Breast epithelium (tissue), 4 donors: ENCODE measurements around the gene CBLB. TPM values are rescaled to one million over a fixed set of nuclear protein-coding genes. Genes with fewer than 3 reads are reported as not detected.

ENCODE experiments used
- DNase-seq, 2 donors: peaks; one replicate each; pipeline ENCODE4 v3.0.0-alpha.2; 2019; ENCODE audit warnings: low spot score in 2 of 2
- H3K27ac ChIP-seq, 2 donors: fragments of 200-600 bp; sonication (generic) in 1 of 2; one replicate each; pipeline ENCODE4 v1.5.1; 2016 to 2019; ENCODE audit warnings: mild to moderate bottlenecking in 1 of 2
- H3K27me3 ChIP-seq, 2 donors: fragments of 200-600 bp; sonication (generic) in 1 of 2; one replicate each; pipeline versions ENCODE4 v1.5.1 to v1.6.0; 2017 to 2019; ENCODE audit warnings: control low read depth in 1 of 2, mild to moderate bottlenecking in 1 of 2
- H3K36me3 ChIP-seq: fragments of 200-600 bp; one replicate; pipeline ENCODE4 v1.5.1; 2019
- H3K4me1 ChIP-seq, 2 donors: fragments of 200-600 bp; sonication (generic); one replicate each; pipeline ENCODE4 v1.5.1; 2016 to 2019; ENCODE audit warnings: control low read depth in 1 of 2
- H3K4me3 ChIP-seq, 3 donors: fragments of 200-600 bp; sonication (generic); 1 replicate in 2 of 3; 2 replicates in 1 of 3; pipeline ENCODE4 v1.5.1; 2016 to 2019; ENCODE audit warnings: mild to moderate bottlenecking in 3 of 3, moderate library complexity in 2 of 3
- H3K9me3 ChIP-seq, 2 donors: fragments of 200-600 bp; sonication (generic) in 1 of 2; one replicate each; pipeline ENCODE4 v1.5.1; 2016 to 2019; ENCODE audit warnings: control low read depth in 1 of 2
- POLR2A ChIP-seq: fragments of 450-650 bp; IDR thresholded peaks from one replicate; pipeline ENCODE4 v1.6.1; 2016; ENCODE audit warnings: antibody characterized with exemption, mild to moderate bottlenecking, moderate library complexity
- POLR2AphosphoS5 ChIP-seq, 3 donors: sonication (generic); formaldehyde crosslinking; IDR thresholded peaks; one replicate each; pipeline ENCODE4 v1.6.1; 2017; ENCODE audit warnings: antibody characterized with exemption in 3 of 3
- intact Hi-C: fragments of 100-400 bp; cut with DNase I; formaldehyde crosslinking; loops from one replicate; pipeline ENCODE4 v1.15.1; 2023; ENCODE audit warnings: low total_unique reads
- total RNA-seq, 3 donors: library from RNA; depleted of rRNA; stranded (reverse); fragments of >200 nt; gene quantifications; one replicate each; pipeline ENCODE4 v1.1.0, GENCODE V29; 2016
- TF ChIP-seq, protein P1 (sequence below), 3 donors: fragments of 450-650 bp; IDR thresholded peaks; one replicate each; pipeline ENCODE4 v1.5.1; 2016 to 2017; ENCODE audit warnings: antibody characterized with exemption in 3 of 3, mild to moderate bottlenecking in 3 of 3, moderate library complexity in 3 of 3

CBLB gene
- total RNA-seq, 3 donors from 2014 or later, result 57.7 to 107 (median 70.8) TPM

DNA sequence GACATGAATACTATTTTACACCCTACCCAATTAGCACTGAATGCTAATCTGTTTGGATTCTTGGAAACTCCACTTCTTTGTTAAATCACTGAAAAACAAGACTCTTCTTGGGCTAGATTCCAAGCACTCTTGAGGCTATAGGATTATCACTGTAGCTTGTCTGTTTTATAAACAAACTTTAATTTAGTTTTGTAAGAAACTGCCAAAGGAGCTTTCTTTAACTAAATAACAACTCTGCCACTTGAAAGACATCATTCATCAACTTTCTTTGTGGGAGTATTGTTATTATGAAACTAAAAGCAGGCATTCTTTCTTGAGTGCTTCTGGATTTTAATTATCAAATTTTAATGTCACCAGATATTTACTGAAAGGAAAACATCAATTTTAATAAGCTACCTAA, 24.1 kb downstream of the CBLB start:
- DNase-seq, result no peak
- Histone ChIP-seq H3K4me3 (no peak overlapping the region), H3K27ac (no peak overlapping the region), H3K4me1 (no peaks in the 10 kb centered on the region), H3K9me3 (no peaks in the 10 kb centered on the region), H3K36me3 (no peaks in the 10 kb centered on the region), H3K27me3 (no peaks in the 10 kb centered on the region)
- TF ChIP-seq POLR2A, result no peak
- no peak for TF ChIP-seq POLR2AphosphoS5 (IDR thresholded peaks at IDR 0.05)
- TF ChIP-seq, protein P1, sequence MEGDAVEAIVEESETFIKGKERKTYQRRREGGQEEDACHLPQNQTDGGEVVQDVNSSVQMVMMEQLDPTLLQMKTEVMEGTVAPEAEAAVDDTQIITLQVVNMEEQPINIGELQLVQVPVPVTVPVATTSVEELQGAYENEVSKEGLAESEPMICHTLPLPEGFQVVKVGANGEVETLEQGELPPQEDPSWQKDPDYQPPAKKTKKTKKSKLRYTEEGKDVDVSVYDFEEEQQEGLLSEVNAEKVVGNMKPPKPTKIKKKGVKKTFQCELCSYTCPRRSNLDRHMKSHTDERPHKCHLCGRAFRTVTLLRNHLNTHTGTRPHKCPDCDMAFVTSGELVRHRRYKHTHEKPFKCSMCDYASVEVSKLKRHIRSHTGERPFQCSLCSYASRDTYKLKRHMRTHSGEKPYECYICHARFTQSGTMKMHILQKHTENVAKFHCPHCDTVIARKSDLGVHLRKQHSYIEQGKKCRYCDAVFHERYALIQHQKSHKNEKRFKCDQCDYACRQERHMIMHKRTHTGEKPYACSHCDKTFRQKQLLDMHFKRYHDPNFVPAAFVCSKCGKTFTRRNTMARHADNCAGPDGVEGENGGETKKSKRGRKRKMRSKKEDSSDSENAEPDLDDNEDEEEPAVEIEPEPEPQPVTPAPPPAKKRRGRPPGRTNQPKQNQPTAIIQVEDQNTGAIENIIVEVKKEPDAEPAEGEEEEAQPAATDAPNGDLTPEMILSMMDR (IDR thresholded peaks at IDR 0.05), result no peak
- intact Hi-C loops, result no loop called here

DNA sequence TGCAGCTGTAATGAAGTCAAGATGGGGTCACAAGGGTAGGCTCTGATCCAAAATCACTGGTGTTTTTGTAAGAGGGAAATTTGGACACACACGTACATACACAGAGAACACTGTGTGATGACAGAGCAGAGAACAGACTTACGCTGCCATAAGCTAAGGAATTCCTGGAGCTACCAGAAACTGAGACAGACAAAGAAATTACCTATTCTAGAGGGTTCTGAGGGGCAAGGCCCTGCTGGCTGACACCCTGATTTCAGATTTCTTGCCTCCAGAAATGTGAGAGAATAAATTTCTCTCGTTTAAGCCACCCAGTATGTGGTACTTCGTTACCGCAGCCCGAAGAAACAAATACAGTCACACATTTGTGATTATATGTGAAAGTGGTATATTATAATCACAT, 24.8 kb downstream of the CBLB start:
- Histone ChIP-seq H3K27me3 (no peaks in the 10 kb centered on the region), H3K27ac (no peak overlapping the region), H3K4me1 (no peaks in the 10 kb centered on the region), H3K9me3 (no peaks in the 10 kb centered on the region), H3K4me3 (no peak overlapping the region), H3K36me3 (no peaks in the 10 kb centered on the region)
- DNase-seq, result no peak
- intact Hi-C loops, result no loop called here
- TF ChIP-seq, protein P1 (IDR thresholded peaks at IDR 0.05), result no peak
- TF ChIP-seq POLR2A, result no peak
- no peak for TF ChIP-seq POLR2AphosphoS5 (IDR thresholded peaks at IDR 0.05)

DNA sequence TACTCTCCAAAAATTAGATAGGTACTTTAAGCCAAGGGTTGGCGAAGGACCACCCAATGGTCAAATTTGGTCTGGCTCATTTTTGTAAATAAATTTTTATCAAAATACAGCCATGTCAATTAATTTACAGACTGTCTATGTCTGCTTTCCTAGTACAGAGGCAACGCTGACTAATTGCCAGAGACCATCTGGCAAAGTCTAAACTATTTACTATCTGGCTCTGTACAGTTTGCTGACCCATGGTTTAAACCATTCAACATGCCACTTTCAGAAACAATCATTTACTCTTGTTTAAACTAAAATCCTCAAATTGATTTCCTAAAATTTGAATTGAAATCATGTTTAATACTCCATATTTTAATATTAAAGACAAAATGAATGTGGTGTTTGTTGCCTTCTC, 25.9 kb downstream of the CBLB start:
- H3K36me3 ChIP-seq, result no peaks in the 10 kb centered on the region
- H3K9me3 ChIP-seq, result no peaks in the 10 kb centered on the region
- no peak for DNase-seq
- H3K27ac ChIP-seq, result no peak overlapping the region
- no peak overlapping the region for H3K4me3 ChIP-seq
- no peaks in the 10 kb centered on the region for H3K27me3 ChIP-seq
- no peaks in the 10 kb centered on the region for H3K4me1 ChIP-seq
- intact Hi-C loops, result no loop called here
- TF ChIP-seq POLR2A (no peak), POLR2AphosphoS5 (IDR thresholded peaks at IDR 0.05) (no peak)
- TF ChIP-seq, protein P1 (IDR thresholded peaks at IDR 0.05), result no peak

DNA sequence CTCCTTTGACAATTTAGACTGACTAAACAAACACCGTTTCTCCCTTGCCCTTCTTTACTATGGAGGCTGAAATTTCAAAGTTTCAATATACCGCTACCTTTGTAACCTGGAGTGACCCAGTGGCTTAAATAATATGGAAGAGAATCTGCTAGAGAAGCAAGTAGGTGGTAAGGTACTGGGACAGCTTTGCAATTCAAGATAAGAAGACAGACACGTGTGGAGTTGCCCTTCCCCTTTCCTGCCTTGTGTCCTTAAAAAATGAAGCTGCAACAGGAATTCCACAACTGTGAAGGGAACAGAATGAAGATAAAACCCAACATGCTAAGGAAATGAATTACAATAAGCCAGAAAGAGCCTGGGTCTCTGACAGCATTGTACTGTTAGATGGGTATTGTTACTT, 26.4 kb downstream of the CBLB start:
- no peaks in the 10 kb centered on the region for H3K36me3 ChIP-seq
- H3K4me3 ChIP-seq, result no peak overlapping the region
- DNase-seq, result no peak
- H3K4me1 ChIP-seq, result no peaks in the 10 kb centered on the region
- intact Hi-C loops, result no loop called here
- TF ChIP-seq, protein P1 (IDR thresholded peaks at IDR 0.05), result no peak
- TF ChIP-seq POLR2AphosphoS5 (IDR thresholded peaks at IDR 0.05), result no peak
- TF ChIP-seq POLR2A, result no peak
- H3K9me3 ChIP-seq, result no peaks in the 10 kb centered on the region
- no peaks in the 10 kb centered on the region for H3K27me3 ChIP-seq
- H3K27ac ChIP-seq, result no peak overlapping the region

DNA sequence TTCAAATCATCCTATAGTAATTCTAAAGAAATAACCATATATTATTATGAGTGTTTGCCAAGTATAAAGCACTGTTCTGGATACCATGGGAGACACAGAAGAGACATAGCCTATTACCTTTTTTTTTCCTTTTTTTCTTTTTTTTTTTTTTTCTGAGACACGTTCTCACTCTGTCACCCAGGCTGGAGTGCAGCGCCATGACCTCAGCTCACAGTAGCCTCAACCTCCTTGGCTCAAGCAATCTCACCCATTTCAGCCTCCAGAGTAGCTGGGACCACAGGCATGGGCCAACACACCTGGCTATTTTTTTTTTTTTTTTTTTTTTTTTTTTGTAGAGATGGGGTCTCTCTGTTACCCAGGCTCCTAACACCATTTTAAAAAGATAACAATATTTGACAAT, 30.9 kb downstream of the CBLB start:
- TF ChIP-seq POLR2AphosphoS5 (IDR thresholded peaks at IDR 0.05), result no peak
- Histone ChIP-seq H3K9me3 (no peaks in the 10 kb centered on the region), H3K36me3 (no peaks in the 10 kb centered on the region), H3K27me3 (no peaks in the 10 kb centered on the region), H3K27ac (no peak overlapping the region), H3K4me1 (no peaks in the 10 kb centered on the region), H3K4me3 (no peak overlapping the region)
- no peak for DNase-seq
- intact Hi-C loops, result no loop called here

DNA sequence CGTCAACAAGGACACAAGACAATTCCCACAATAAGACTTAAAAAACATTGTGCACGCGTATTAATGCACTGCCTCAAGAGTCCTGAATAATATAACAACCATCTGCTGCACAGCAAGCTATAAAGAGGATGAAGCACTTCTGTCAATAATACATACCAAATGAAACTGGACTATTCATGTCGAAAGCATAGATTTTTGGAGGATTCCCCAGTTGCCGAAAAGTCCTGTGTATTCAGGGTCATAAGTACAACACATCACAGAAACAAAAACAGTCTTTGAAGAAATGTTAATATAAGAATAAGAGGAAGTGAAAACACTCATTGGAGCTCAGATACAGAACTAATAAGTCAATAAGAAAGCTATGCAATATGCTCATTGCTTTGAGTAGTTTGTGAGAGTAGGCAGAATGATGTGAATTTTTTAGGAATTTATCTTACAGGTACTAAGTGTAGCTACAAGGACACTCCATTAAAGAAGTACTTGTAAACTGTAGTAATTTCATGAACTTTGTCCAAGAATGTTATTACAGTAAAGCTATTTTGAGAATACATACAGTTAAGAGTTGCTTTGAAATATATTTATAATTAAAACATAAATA, 31.6 kb downstream of the CBLB start:
- intact Hi-C loops, result no loop called here
- Histone ChIP-seq H3K36me3 (no peaks in the 10 kb centered on the region), H3K4me1 (no peaks in the 10 kb centered on the region), H3K9me3 (no peaks in the 10 kb centered on the region), H3K4me3 (no peak overlapping the region), H3K27me3 (no peaks in the 10 kb centered on the region), H3K27ac (peak overlapping the region in 1 of 2 donors; percentile 8)
- DNase-seq, result no peak
- no peak for TF ChIP-seq POLR2AphosphoS5 (IDR thresholded peaks at IDR 0.05)
- TF ChIP-seq POLR2A, result no peak
- TF ChIP-seq, protein P1 (IDR thresholded peaks at IDR 0.05), result no peak
